ENCODE results near the gene SUDS3. TPM values are rescaled to one million over a fixed set of nuclear protein-coding genes. Genes with fewer than 3 reads are reported as not detected.

Gene SUDS3
- total and polyA plus RNA-seq, 2 experiments from 2014 or later: 53.0 to 77.1 TPM

DNA sequence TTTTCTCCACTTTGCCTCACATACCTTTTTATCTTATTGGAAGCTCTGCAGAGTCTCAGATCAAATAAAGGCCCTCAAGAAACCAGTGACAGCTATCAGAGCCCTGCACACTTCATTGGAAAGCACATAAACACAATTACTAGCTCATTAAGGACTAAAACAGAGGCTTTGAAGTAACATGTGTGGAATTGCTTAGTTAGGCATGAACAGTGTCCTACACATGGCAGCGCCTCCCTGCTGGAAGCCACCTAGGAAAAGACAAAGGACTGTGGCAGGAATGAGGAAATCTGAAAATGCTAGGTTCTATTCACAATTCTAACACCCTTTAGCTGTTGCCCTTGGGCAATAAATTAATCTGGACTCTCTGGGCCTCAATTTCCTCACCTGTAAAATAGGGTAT, 89.4 kb downstream of the SUDS3 start:
- peaks cover 4% of the 10 kb centered on the region; the same call in 1 of the 2 replicates for H3K9me2 ChIP-seq (ENCODE audit: insufficient read depth)
- Mint-ChIP-seq H3K4me3 (no peak overlapping the region), H3K36me3 (ENCODE audit: low read depth) (no peaks in the 10 kb centered on the region), H3K27ac (no peak overlapping the region), H3K4me1 (no peaks in the 10 kb centered on the region), H3K9me3 (peaks cover 8% of the 10 kb centered on the region), H3K27me3 (ENCODE audit: insufficient read depth, low read depth, poor library complexity) (no peaks in the 10 kb centered on the region)
- H3K36me3 ChIP-seq (ENCODE audit: insufficient read depth): no peaks in the 10 kb centered on the region
- H3K4me2 ChIP-seq: no peak overlapping the region
- H3K4me3 ChIP-seq: no peak overlapping the region
- no peak overlapping the region for H3K27ac ChIP-seq (ENCODE audit: low read depth)
- no peak for ATAC-seq
- H3F3A ChIP-seq (replicated peaks; ENCODE audit: low read depth): no peaks in the 10 kb centered on the region
- no peaks in the 10 kb centered on the region for H4K20me1 ChIP-seq (replicated peaks; ENCODE audit: insufficient read depth)
- no peaks in the 10 kb centered on the region for H3K4me1 ChIP-seq (ENCODE audit: insufficient read depth)
- 0 out of 2 replicates have a peak overlapping the region, but pooled peaks have one; percentile 18 for H2AFZ ChIP-seq
- DNase-seq (ENCODE audit: low spot score): no peak
- TF ChIP-seq JUNB (IDR thresholded peaks at IDR 0.05; ENCODE audit: unreplicated experiment) (no peak), EZH2phosphoT487 (IDR thresholded peaks at IDR 0.05; ENCODE audit: unreplicated experiment) (no peak), CREB1 (CRISPR knock-in tag; IDR thresholded peaks at IDR 0.05; ENCODE audit: low read depth) (no peak), EZH2 (IDR thresholded peaks at IDR 0.05; ENCODE audit: low read depth, unreplicated experiment) (no peak), STAT1 (IDR thresholded peaks at IDR 0.05; ENCODE audit: unreplicated experiment) (no peak), ZNF114 (CRISPR knock-in tag; IDR thresholded peaks at IDR 0.05) (no peak), ZNF331 (CRISPR knock-in tag; IDR thresholded peaks at IDR 0.05; ENCODE audit: low read depth) (no peak)
- TF ChIP-seq, protein P1, sequence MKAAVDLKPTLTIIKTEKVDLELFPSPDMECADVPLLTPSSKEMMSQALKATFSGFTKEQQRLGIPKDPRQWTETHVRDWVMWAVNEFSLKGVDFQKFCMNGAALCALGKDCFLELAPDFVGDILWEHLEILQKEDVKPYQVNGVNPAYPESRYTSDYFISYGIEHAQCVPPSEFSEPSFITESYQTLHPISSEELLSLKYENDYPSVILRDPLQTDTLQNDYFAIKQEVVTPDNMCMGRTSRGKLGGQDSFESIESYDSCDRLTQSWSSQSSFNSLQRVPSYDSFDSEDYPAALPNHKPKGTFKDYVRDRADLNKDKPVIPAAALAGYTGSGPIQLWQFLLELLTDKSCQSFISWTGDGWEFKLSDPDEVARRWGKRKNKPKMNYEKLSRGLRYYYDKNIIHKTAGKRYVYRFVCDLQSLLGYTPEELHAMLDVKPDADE (IDR thresholded peaks at IDR 0.05): no peak
- TF ChIP-seq, protein P2, sequence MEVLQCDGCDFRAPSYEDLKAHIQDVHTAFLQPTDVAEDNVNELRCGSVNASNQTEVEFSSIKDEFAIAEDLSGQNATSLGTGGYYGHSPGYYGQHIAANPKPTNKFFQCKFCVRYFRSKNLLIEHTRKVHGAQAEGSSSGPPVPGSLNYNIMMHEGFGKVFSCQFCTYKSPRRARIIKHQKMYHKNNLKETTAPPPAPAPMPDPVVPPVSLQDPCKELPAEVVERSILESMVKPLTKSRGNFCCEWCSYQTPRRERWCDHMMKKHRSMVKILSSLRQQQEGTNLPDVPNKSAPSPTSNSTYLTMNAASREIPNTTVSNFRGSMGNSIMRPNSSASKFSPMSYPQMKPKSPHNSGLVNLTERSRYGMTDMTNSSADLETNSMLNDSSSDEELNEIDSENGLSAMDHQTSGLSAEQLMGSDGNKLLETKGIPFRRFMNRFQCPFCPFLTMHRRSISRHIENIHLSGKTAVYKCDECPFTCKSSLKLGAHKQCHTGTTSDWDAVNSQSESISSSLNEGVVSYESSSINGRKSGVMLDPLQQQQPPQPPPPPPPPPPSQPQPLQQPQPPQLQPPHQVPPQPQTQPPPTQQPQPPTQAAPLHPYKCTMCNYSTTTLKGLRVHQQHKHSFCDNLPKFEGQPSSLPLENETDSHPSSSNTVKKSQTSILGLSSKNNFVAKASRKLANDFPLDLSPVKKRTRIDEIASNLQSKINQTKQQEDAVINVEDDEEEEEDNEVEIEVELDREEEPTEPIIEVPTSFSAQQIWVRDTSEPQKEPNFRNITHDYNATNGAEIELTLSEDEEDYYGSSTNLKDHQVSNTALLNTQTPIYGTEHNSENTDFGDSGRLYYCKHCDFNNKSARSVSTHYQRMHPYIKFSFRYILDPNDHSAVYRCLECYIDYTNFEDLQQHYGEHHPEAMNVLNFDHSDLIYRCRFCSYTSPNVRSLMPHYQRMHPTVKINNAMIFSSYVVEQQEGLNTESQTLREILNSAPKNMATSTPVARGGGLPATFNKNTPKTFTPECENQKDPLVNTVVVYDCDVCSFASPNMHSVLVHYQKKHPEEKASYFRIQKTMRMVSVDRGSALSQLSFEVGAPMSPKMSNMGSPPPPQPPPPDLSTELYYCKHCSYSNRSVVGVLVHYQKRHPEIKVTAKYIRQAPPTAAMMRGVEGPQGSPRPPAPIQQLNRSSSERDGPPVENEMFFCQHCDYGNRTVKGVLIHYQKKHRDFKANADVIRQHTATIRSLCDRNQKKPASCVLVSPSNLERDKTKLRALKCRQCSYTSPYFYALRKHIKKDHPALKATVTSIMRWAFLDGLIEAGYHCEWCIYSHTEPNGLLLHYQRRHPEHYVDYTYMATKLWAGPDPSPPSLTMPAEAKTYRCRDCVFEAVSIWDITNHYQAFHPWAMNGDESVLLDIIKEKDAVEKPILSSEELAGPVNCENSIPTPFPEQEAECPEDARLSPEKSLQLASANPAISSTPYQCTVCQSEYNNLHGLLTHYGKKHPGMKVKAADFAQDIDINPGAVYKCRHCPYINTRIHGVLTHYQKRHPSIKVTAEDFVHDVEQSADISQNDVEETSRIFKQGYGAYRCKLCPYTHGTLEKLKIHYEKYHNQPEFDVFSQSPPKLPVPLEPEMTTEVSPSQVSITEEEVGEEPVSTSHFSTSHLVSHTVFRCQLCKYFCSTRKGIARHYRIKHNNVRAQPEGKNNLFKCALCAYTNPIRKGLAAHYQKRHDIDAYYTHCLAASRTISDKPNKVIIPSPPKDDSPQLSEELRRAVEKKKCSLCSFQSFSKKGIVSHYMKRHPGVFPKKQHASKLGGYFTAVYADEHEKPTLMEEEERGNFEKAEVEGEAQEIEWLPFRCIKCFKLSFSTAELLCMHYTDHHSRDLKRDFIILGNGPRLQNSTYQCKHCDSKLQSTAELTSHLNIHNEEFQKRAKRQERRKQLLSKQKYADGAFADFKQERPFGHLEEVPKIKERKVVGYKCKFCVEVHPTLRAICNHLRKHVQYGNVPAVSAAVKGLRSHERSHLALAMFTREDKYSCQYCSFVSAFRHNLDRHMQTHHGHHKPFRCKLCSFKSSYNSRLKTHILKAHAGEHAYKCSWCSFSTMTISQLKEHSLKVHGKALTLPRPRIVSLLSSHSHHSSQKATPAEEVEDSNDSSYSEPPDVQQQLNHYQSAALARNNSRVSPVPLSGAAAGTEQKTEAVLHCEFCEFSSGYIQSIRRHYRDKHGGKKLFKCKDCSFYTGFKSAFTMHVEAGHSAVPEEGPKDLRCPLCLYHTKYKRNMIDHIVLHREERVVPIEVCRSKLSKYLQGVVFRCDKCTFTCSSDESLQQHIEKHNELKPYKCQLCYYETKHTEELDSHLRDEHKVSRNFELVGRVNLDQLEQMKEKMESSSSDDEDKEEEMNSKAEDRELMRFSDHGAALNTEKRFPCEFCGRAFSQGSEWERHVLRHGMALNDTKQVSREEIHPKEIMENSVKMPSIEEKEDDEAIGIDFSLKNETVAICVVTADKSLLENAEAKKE (CRISPR knock-in tag; IDR thresholded peaks at IDR 0.05): no peak
- TF ChIP-seq, protein P3, sequence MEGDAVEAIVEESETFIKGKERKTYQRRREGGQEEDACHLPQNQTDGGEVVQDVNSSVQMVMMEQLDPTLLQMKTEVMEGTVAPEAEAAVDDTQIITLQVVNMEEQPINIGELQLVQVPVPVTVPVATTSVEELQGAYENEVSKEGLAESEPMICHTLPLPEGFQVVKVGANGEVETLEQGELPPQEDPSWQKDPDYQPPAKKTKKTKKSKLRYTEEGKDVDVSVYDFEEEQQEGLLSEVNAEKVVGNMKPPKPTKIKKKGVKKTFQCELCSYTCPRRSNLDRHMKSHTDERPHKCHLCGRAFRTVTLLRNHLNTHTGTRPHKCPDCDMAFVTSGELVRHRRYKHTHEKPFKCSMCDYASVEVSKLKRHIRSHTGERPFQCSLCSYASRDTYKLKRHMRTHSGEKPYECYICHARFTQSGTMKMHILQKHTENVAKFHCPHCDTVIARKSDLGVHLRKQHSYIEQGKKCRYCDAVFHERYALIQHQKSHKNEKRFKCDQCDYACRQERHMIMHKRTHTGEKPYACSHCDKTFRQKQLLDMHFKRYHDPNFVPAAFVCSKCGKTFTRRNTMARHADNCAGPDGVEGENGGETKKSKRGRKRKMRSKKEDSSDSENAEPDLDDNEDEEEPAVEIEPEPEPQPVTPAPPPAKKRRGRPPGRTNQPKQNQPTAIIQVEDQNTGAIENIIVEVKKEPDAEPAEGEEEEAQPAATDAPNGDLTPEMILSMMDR (conservative IDR thresholded peaks at IDR 0.05; ENCODE audit: low read depth in 2 of 2): no peak
- no peaks in the 10 kb centered on the region for H3K27me3 ChIP-seq (ENCODE audit: insufficient read depth)
- H3K79me2 ChIP-seq (replicated peaks; ENCODE audit: insufficient read depth): no peaks in the 10 kb centered on the region

Other genes starting within 250 kb of the SUDS3 start
- 442 and 453 TPM in 2 replicates for gene PEBP1, start 240.4 kb upstream of the SUDS3 start, total RNA-seq (2014; rRNA removed; shearing (Covaris generic))
- gene PEBP1, start 240.4 kb upstream of the SUDS3 start, polyA plus RNA-seq (2016; fragmentation: Nextera tagmentation; extraction: Ambion mirVana): 819 and 844 TPM in 2 replicates
- gene TAOK3, start 3.6 kb upstream of the SUDS3 start, total RNA-seq (2014; rRNA removed; shearing (Covaris generic)): 7.6 and 7.7 TPM in 2 replicates
- 16.7 and 20.4 TPM in 2 replicates for gene TAOK3, start 3.6 kb upstream of the SUDS3 start, polyA plus RNA-seq (2016; fragmentation: Nextera tagmentation; extraction: Ambion mirVana)

Data from GM23338 (cell line).